Suprapubic skin (tissue), 4 donors: ENCODE data around the gene NRGN. TPM values are rescaled to one million over a fixed set of nuclear protein-coding genes. Genes with fewer than 3 reads are reported as not detected.

Experiments used
- DNase-seq, 2 donors: peaks; one replicate each; pipeline ENCODE4 v3.0.0-alpha.2; 2019; ENCODE audit warnings: low spot score in 2 of 2
- H3K27ac ChIP-seq: fragments of 200-600 bp; sonication (generic); one replicate; pipeline ENCODE4 v1.5.1; 2019
- H3K27me3 ChIP-seq: fragments of 200-600 bp; sonication (generic); one replicate; pipeline ENCODE4 v1.5.1; 2019
- H3K36me3 ChIP-seq: fragments of 200-600 bp; sonication (generic); one replicate; pipeline ENCODE4 v1.5.1; 2019
- H3K4me1 ChIP-seq: fragments of 200-600 bp; sonication (generic); one replicate; pipeline ENCODE4 v1.5.1; 2019
- H3K4me3 ChIP-seq: fragments of 200-600 bp; sonication (generic); one replicate; pipeline ENCODE4 v1.5.1; 2019; ENCODE audit warnings: mild to moderate bottlenecking
- H3K9me3 ChIP-seq: fragments of 200-600 bp; sonication (generic); one replicate; pipeline ENCODE4 v1.5.1; 2019
- CTCF ChIP-seq, 2 donors: fragments of 200-600 bp in 1 of 2; fragments of 450-650 bp in 1 of 2; sonication (generic) in 1 of 2; IDR thresholded peaks; one replicate each; pipeline ENCODE4 v1.5.1; 2016 to 2019; ENCODE audit warnings: antibody characterized with exemption in 2 of 2, mild to moderate bottlenecking in 1 of 2, moderate library complexity in 1 of 2
- EP300 ChIP-seq: sonication (generic); formaldehyde crosslinking; IDR thresholded peaks from one replicate; pipeline ENCODE4 v1.6.1; 2017; ENCODE audit warnings: antibody characterized with exemption
- POLR2A ChIP-seq, 2 donors: fragments of 450-650 bp; IDR thresholded peaks; one replicate each; pipeline ENCODE4 v1.6.1; 2017; ENCODE audit warnings: antibody characterized with exemption in 2 of 2, mild to moderate bottlenecking in 2 of 2, moderate library complexity in 2 of 2
- POLR2AphosphoS5 ChIP-seq, 3 donors: sonication (generic); formaldehyde crosslinking; IDR thresholded peaks; one replicate each; pipeline ENCODE4 v1.6.1; 2017; ENCODE audit warnings: antibody characterized with exemption in 3 of 3
- WGBS: methylation state at CpG from one replicate; pipeline ENCODE4 v1.1.5; 2018; 5-methylcytosine and 5-hydroxymethylcytosine counted together
- total RNA-seq, 4 donors: library from RNA; depleted of rRNA; stranded (reverse); fragments of >200 nt; gene quantifications; one replicate each; pipeline ENCODE4 v1.1.0, GENCODE V29; 2016

NRGN gene
- total RNA-seq, 4 donors from 2014 or later, result 0.65 to 1.3 TPM; not detected in 2

- TF ChIP-seq POLR2AphosphoS5 (IDR thresholded peaks at IDR 0.05), result no peak
- TF ChIP-seq EP300, result no peak
- peaks cover 88% of the 10 kb centered on the region for H3K27me3 ChIP-seq
- peak overlapping the region; percentile 54 for H3K4me3 ChIP-seq
- no peak overlapping the region for H3K27ac ChIP-seq
- H3K4me1 ChIP-seq, result peaks cover 22% of the 10 kb centered on the region
- no peaks in the 10 kb centered on the region for H3K36me3 ChIP-seq
- H3K9me3 ChIP-seq, result no peaks in the 10 kb centered on the region
- 4% methylated on average over 29 of the region's 41 CpGs for WGBS
- peak in 1 of 2 donors; percentile 80 for DNase-seq
Observed at GRCh38 chr11:124745835-124746620, 6.3 kb downstream of the NRGN start.

- Histone ChIP-seq H3K27ac (no peak overlapping the region), H3K36me3 (no peaks in the 10 kb centered on the region), H3K4me1 (peaks cover 22% of the 10 kb centered on the region), H3K9me3 (no peaks in the 10 kb centered on the region), H3K4me3 (peak overlapping the region; percentile 54), H3K27me3 (peaks cover 90% of the 10 kb centered on the region)
- TF ChIP-seq POLR2AphosphoS5 (IDR thresholded peaks at IDR 0.05) (no peak), CTCF (IDR thresholded peaks at IDR 0.05) (peak in 1 of 2 donors; percentile 29)
- DNase-seq, result peak; percentile 83 to 84
- under 1% methylated on average over 21 of the region's 37 CpGs for WGBS
Observed at GRCh38 chr11:124746621-124747243, 7.0 kb downstream of the NRGN start.

GRCh38 chr11:124747406-124748099 lies 7.8 kb downstream of the NRGN start:
- no peak overlapping the region for H3K4me3 ChIP-seq
- peak in 1 of 2 donors; percentile 65 for DNase-seq
- WGBS, result 59% methylated on average over 14 of the region's 14 CpGs
- no peaks in the 10 kb centered on the region for H3K36me3 ChIP-seq
- no peak for TF ChIP-seq CTCF (IDR thresholded peaks at IDR 0.05)
- TF ChIP-seq EP300, result no peak
- no peak for TF ChIP-seq POLR2A (IDR thresholded peaks at IDR 0.05)
- H3K9me3 ChIP-seq, result no peaks in the 10 kb centered on the region
- peaks cover 90% of the 10 kb centered on the region for H3K27me3 ChIP-seq
- H3K27ac ChIP-seq, result no peak overlapping the region
- H3K4me1 ChIP-seq, result peaks cover 28% of the 10 kb centered on the region

GRCh38 chr11:124748100-124748418 lies 8.3 kb downstream of the NRGN start:
- WGBS, result 70% methylated on average over 7 of the region's 7 CpGs
- no peak overlapping the region for H3K4me3 ChIP-seq
- peaks cover 34% of the 10 kb centered on the region for H3K4me1 ChIP-seq

More at GRCh38 chr11:124748100-124748418, 8.3 kb downstream of the NRGN start:
- H3K36me3 ChIP-seq, result no peaks in the 10 kb centered on the region
- peaks cover 88% of the 10 kb centered on the region for H3K27me3 ChIP-seq
- no peak for DNase-seq
- TF ChIP-seq POLR2AphosphoS5 (IDR thresholded peaks at IDR 0.05), result no peak
- TF ChIP-seq POLR2A (IDR thresholded peaks at IDR 0.05), result no peak
- no peak for TF ChIP-seq EP300
- TF ChIP-seq CTCF (IDR thresholded peaks at IDR 0.05), result no peak
- H3K27ac ChIP-seq, result no peak overlapping the region
- no peaks in the 10 kb centered on the region for H3K9me3 ChIP-seq
